Measurements from ENCODE around the gene RCC2.

The RCC2 gene

GRCh38 chr1:17372955-17373354, 66.5 kb downstream of the RCC2 start:
- DNase-seq (ENCODE audit: low spot score): no peak

DNA sequence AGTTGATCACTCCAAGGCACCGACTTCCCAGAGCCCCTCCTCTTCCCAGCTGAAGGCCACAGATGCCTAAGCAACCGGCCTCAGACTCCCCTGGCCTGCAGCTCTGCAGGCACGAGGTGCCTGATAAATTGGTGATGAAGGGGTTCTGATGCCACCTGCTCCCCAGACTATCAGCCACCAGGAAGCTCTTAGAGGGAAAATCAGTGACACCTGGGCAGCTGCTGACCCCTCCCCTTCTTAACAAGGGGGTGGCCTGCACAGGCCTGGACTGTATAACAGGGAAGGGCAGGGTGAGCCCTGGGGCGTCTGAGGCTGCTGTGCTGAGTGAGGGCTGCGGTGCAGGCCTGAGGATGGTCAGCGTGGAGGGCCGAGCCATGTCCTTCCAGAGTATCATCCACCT, 67.6 kb downstream of the RCC2 start, which contains the start of gene PADI6:
TSS of gene PADI6 (plus strand) at position 301 of the 400 bp plus-strand sequence. CDS start at position 351, 50 bp downstream.
- no peak for DNase-seq (ENCODE audit: low spot score)

DNA sequence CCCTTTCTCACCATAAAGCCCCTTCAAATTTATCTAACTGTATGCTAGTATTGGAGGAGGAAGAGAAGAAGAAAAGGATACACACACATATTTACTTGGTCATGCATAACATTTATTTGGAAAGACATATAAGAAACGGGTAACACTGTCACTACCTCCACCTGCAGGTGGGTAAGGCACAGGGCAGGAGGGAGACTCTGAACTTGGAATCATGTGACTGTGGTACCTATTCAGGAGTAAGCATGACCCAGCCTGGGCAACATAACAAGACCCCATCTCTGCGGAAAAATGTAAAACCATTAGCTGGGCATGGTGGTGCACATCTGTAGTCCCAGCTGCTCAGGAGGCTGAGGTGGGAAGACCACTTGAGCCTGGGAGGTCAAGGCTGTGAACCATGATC, 68.9 kb downstream of the RCC2 start:
- DNase-seq (ENCODE audit: low spot score): no peak

- no peak for DNase-seq (ENCODE audit: low spot score)
These were observed 70.0 kb downstream of the RCC2 start for GRCh38 chr1:17369466-17369865.

DNA sequence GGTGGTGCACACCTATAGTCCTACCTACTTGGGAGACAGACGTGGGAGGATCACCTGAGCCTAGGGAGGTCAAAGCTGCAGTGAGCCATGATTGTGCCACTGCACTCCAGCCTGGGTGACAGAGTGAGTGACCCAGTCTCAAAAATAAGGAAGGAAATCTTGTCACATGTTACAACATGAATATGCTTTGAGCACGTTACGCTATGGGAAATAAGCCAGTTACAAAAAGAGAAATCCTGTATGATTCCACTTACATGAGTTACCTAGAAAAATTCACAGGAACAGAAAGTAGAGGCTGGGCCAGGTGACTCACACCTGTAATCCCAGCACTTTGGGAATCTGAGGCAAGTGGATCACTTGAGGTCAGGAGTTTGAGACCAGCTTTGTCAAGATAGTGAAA, 74.2 kb downstream of the RCC2 start:
- DNase-seq (ENCODE audit: low spot score): no peak

DNA sequence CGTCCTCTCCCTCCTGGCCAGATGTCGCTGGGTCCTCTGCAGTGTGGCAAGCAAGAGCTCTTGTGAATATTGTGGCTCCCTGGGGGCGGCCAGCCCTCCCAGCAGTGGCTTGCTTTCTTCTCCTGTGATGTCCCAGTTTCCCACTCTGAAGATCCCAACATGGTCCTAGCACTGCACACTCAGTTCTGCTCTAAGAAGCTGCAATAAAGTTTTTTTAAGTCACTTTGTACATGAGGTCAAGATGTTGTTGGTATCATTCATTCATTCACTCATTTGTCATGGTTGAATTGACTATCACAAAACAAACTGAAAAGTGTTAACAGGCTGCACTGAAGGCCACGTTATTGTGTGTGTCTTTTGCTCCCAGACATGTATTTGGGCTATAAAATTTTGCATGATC, 75.7 kb downstream of the RCC2 start:
- no peak for DNase-seq (ENCODE audit: low spot score)

- DNase-seq (ENCODE audit: low spot score): no peak
These were observed 76.1 kb downstream of the RCC2 start for GRCh38 chr1:17363351-17363750.

DNA sequence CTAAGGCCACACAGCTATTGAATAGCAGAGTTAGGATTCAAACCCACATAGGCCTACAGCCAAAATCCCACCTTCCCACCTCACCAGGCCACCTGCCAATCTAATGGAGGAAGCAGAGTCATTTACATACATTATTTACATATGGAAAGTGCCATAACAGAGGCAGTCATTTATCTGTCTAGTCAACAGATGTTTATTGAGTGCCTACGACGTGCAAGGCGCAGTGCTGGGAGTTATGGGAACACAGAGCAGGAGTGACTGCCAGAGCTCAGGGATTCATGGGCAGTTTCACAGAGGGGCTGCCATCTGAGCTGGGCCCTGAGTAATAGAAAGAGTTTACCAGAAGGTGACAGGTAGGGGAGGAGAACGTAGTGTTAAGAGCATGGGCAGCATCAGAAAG, 77.8 kb downstream of the RCC2 start:
- no peak for DNase-seq (ENCODE audit: low spot score)

- DNase-seq (ENCODE audit: low spot score): no peak
These were observed 79.1 kb downstream of the RCC2 start for GRCh38 chr1:17360272-17360956.

GRCh38 chr1:17359808-17360207, 79.7 kb downstream of the RCC2 start:
- DNase-seq (ENCODE audit: low spot score): no peak

GRCh38 chr1:17359031-17359430, 80.4 kb downstream of the RCC2 start:
- no peak for DNase-seq (ENCODE audit: low spot score)

DNA sequence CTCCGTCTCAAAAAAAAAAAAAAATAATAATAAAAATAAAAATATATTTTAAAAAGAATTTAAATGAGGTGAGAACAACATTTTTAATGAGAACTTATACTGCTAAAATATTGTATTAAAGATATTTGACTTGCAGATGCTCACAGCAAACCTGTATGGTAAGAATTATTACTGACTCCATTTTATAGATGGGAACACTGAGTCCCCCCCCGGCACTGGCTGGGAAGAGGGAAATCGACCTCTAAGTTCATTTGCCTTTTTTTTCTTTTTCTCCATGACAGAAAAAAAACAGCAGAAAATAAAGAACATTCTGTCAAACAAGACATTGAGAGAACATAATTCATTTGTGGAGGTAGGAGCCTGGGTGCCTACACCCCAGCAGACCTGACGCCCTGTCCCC, 80.9 kb downstream of the RCC2 start:
- DNase-seq (ENCODE audit: low spot score): no peak
